Dermis microvascular lymphatic vessel endothelial cell (primary cell): ENCODE measurements around the gene PKP1. TPM values are rescaled to one million over a fixed set of nuclear protein-coding genes. Genes with fewer than 3 reads are reported as not detected.

ENCODE experiments used
- DNase-seq, 2 donors: peaks; one replicate each; pipeline versions ENCODE4 v3.0.0 to v3.0.0-alpha.2; 2010; ENCODE audit warnings: low read depth in 2 of 2
- total RNA-seq: library from RNA; depleted of rRNA; stranded (reverse); fragments of >200 nt; gene quantifications from 2 replicates; pipeline ENCODE4 v1.2.1, GENCODE V29; 2014

Gene PKP1
- total RNA-seq, 1 donor from 2014 or later = under 0.01 TPM

DNA sequence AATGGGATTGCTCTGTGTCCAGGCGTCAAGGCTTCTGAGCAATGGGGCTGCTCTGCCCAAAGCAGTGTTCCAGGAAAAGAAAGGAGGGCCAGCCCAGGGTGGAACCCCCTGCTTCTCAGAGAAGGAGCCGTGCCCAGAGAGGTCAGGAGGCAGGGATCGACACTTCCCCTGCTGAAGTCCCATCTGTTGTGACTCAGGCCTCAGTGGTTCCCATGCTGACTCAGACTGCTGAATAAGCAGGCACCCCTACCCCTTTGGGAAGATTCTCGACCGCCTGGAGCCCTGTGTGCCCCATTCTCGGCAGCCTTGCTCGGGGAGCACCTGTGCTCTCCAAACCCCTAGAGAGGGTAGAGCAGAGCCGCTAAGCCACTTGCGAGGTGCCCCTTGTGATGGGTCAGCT is 23.9 kb downstream of the PKP1 start:
- peak in 1 of 2 donors; percentile 7 for DNase-seq

DNA sequence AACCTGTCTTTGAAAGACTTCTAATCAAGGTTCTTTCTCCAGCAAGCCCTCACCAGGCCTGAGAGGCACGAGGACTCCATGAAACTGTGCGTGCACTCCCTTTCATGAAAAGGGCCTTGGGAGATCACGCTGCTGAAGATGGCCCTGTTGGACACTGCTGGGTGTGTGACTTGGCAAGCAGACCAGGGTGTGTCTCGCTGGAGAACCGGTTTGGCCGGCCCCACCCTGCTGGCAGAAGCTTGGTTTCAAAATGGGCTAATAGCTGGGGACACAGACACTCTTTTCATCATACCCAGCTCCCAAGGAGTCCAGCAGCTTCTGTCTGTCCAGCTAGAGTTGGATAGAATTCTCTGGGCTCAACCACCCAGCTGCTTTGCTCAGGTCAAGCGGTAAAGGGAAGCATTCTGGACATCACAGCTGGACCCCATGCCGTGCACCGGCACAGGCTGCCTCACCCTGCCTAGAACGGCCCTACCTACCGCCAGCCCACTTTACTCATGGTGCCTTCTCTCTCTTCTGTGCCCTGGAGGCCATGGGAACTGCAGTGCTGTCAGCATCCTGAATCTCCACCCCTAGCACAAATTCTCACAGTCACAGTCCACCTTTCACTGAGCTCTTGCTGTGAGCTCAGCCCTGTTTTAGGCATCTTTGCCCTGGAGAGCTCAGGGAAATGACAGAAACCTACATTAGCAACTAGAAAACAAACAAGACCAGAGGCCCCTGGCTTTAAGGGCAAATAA is 24.6 kb downstream of the PKP1 start:
- peak; percentile 48 to 61 for DNase-seq

DNA sequence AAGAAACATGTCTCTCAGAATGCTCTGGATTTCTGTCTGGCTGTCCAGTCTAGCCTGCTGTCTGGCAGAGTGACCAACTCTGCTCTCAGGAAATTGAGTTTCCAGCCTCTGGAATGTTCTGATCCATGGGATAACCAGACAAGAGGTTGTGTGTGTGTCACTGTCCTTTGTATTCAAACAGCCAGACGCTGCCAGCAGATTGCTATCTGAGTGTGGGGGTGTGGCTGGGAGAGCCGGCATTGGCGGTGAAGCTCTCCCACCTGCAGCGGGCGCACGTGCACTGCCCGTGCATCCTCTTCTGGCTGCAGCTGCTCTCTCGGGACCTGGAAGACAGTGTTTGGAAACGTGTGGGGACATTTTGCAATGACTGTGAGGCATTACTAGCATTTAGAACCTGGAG is 26.1 kb downstream of the PKP1 start:
- DNase-seq = peak; percentile 95

DNA sequence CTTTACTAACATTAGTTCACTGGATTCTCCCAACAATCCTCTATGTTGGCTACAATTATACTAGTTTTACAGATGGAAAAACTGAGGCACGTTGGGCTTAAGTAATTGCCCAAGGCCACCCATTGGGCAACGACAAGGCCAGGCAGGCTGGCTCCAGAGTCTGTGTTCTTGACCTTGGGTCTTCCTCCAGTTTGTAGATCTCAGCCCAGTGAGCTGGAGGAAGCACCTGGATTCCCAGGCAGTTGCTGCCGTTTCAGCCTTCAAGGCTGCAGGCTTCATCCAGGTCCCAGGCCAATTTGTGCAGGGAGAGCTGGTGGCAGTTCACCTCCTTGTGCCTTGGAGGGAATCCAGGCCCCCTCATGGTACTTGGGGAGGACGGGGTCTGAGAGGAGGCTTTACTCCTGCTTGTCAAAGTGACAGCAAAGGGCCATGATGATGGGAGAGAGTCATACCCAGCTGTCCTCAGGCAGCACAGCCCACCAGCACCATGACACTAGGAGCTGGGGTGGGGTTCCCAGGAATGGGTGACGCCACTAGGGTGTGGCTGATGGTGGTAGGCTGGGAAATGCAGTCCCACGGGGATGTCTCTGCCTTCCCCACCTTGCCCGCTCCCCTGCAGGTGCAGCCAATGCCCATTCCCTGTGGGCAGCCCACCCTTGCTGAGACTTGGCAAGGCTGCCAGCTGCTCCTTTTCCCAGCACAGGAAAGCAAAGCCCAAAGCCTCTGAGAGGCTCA is 27.1 kb downstream of the PKP1 start:
- peak in 1 of 2 donors; percentile 46 for DNase-seq

DNA sequence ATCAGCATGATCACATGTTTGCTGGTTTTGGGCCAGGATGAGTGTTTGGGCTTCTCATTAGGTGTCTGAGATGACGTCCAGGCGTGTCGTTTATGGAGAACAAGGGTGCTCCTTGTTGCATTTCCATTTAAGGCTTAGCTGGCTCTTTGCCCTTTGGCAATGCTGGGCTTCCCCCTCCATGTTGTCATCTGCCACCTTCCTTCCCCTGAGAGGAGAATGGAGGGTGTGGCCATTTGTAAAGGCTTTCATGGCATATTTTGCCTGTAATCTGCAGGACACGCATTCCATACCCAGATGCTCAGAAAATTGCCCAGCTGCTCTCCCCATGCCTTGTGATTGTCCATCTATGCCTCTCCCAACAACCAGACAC is 27.7 kb downstream of the PKP1 start:
- peak; percentile 61 to 81 for DNase-seq

DNA sequence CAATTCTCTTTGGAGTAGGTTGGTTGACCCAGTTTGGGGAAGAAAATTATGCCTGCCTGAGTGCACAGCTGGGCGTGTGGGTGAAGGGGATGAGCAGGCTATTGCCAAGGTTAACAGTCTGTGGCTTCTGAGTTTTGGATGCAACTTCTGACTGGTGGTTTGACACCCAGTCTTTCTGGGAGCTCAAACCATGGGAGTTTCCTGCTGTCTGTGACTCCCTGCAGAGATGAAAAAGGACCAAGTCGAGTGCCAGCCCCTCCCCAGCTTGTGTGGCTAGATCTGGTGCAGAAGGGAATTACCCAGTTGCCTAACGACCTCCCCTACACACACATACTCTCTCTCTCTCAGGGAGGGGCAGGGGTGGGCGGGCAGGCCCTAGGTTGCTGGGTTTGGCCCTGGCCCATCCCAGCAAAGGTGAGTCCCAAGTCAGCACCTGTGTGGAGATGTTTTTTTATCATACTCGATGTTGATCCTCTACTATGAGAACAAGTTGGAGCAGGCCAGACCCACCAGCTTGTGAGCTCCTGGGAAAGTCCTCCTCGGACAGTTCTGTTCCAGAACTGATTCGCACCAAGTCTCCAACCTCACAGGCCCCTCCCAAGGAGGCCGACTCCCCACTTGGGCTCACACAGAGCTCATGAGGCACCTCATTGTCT is 28.2 kb downstream of the PKP1 start:
- peak; percentile 12 to 17 for DNase-seq

DNA sequence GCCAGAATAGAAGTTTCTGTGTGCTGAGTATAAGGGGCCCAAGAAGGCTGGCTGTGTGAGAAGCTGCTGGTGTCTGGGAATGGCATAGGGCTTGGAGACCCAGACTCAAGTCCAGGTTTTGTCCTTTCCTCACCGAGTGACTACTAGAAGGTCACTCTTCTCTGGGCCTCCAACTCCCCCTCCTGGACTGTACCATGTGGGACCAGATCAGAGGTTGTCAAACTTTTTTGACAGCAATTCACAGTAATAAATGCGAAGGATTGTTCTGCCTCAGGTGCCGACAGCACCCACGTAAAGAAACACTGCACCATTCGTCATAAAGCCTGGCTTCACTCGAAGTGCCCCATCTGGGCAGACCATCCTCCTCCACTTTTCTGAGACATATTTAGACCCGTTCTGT is 29.0 kb downstream of the PKP1 start:
- DNase-seq = no peak

DNA sequence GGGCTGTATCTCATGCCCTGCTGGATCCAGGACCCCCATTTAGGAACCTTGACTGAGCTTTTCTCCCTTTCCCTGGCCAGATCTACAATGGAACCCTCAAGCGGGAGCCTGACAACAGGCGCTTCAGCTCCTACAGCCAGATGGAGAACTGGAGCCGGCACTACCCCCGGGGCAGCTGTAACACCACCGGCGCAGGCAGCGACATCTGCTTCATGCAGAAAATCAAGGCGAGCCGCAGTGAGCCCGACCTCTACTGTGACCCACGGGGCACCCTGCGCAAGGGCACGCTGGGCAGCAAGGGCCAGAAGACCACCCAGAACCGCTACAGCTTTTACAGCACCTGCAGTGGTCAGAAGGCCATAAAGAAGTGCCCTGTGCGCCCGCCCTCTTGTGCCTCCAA is 29.8 kb downstream of the PKP1 start:
- DNase-seq = no peak

DNA sequence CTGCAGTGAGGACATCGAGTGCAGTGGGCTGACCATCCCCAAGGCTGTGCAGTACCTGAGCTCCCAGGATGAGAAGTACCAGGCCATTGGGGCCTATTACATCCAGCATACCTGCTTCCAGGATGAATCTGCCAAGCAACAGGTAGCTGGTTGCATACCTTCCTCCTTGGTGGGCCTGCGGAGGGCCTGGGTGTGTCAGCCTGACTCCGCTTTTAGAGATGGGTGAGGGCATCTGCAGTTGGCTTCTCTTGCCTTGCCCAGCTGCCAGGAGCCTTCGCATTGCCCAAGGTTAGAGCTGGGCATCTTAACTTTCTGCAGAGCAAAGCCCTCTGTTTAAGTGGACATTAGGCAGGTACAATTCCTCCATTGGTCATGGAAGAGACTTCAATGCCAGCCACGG is 33.2 kb downstream of the PKP1 start:
- no peak for DNase-seq

DNA sequence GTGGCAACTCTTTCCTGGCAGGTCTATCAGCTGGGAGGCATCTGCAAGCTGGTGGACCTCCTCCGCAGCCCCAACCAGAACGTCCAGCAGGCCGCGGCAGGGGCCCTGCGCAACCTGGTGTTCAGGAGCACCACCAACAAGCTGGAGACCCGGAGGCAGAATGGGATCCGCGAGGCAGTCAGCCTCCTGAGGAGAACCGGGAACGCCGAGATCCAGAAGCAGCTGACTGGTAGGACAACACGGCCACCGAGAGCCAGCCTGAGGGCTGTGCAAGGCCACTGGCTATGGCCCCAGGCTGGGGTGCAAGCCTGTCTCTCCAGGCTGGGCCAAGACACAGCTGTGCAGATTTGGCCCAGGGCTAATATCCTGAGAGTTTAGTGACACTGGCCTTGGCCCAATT is 34.2 kb downstream of the PKP1 start:
- no peak for DNase-seq

DNA sequence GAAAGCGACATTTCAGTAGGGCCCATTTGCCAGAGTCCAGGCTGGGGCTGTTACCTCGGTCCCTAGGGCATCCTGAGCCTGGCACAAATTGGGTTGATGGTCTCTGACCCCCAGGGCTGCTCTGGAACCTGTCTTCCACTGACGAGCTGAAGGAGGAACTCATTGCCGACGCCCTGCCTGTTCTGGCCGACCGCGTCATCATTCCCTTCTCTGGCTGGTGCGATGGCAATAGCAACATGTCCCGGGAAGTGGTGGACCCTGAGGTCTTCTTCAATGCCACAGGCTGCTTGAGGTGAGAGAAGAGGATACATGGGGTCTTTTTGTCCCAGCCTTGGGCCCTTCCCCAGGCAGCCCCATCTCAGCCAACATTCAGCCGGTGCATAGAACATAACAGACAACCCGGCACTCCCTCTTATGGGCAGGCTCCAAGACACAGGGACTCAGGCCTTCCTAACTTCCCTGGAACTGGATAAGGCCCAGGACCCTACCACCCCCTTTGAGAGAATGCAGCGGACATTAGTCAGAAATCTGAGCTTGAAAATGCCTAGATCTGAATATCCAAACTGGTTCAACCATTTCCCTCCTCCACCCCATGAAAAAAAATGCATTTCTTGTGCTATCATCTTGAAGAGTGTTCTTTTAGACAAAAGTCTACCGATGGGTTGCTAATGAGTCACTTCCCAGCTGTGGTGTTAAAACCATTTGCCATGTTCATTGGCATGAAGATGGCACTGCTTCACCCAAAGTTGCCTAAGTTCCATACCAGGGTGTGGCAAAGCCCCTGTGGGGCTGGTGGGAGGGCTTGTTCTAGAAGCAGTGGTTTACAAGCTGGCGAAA is 35.4 kb downstream of the PKP1 start:
- no peak for DNase-seq

DNA sequence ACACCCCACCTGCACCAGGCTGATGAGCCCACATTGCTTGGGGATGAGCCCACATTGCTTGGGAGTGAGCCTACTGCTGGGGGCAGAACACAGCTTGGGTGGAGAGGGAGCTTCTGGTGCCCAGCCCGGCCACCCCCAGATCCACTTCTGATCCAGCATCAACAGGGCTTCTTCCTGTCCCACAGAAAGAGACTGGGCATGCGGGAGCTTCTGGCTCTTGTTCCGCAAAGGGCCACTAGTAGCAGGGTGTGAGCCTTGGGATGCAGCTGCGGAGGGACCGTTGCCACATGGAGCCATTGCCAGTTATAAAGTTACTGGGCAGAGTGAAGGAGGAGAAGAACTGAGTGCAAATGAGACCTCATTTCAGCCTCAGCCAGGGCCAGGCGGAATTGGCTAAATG is 36.3 kb downstream of the PKP1 start:
- DNase-seq = no peak

DNA sequence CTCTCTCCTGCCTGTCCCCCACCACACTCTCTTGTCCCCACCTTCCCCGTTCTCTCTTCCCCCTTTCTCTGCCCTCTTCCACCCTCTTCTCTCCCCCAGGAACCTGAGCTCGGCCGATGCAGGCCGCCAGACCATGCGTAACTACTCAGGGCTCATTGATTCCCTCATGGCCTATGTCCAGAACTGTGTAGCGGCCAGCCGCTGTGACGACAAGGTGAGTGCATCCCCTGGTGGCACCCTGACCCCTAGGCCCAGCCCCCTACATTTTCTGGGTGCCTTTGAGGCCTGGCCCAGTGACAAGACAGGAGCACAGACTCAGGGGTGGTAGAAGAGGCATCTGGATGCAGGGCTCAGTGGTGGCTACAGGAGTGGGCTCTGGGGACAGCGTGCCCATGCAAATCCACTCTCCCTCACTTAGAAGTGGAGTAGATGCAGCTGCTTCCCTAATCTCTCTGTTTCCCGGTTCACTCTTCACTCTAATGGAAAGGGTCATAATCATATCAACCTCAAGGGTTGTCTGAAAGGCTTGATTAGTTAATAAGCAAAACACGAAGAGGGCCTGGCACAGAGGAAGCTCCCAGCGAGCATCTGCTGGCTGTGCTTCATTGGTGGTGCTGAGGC is 37.0 kb downstream of the PKP1 start:
- no peak for DNase-seq

DNA sequence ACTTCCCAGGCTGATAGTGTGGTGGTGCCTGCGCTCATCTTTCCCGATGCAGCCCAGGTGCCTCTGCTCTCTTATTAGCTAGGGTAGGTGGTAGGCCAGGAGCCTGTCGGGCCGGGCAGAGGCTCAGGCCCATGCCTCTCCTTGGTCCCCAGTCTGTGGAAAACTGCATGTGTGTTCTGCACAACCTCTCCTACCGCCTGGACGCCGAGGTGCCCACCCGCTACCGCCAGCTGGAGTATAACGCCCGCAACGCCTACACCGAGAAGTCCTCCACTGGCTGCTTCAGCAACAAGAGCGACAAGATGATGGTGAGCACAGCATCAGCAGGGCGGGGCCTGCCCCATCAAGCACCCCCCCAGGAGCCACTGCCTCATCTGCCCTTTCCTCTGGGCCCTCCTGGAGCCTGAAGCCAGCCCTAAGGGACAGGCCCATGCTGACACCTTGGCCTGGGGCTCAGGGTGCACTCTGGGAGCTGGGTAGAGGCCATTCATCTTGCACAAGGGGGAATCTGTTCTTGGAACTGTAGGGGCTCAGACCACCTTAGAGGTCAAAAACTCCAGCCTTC is 38.6 kb downstream of the PKP1 start:
- DNase-seq = no peak

DNA sequence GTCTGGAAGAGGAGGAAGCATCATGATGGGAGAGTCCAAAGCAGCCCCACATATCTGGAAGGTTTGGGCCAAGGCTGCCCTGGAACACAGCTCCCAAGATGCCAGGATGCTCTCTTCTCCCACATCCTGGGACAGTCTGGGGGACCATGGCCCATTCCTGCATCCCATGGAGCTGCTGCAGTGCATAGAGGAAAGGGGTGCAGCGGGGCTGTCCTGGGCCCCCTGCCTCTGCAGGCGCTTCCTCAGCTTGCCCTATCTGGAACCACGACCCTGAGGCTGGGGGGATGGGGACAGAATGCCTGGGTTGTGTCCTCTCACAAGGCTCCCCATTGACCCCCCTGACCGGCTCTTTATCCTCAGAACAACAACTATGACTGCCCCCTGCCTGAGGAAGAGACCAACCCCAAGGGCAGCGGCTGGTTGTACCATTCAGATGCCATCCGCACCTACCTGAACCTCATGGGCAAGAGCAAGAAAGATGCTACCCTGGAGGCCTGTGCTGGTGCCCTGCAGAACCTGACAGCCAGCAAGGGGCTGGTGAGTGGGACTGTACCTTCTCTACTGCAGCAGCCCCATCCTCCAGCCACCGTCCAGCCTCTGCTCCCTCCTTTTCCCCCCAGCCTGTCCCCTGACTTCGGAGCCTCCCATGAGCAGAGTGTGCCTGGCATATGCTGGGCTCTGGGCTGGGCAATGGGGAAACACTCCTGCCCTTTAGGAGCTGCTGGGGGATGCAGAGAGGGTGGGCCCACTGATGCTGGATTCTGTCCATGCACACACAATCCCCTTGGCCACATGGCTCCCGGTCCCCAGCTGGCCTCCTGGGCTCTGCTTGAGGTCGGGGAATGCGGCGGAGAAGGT is 39.6 kb downstream of the PKP1 start:
- no peak for DNase-seq

DNA sequence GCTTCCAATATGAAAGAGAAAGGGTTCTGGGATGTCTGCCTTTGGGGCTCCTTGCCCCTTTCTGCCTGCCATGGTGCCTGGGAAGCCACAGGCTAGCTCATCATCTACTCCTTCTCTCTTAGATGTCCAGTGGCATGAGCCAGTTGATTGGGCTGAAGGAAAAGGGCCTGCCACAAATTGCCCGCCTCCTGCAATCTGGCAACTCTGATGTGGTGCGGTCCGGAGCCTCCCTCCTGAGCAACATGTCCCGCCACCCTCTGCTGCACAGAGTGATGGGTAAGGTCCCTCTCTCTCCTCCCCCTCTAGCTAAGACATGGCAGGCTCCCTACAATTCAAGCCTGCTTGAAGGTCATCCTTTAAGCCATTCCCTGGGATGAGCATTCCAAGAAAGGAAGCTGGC is 41.0 kb downstream of the PKP1 start:
- DNase-seq = no peak

DNA sequence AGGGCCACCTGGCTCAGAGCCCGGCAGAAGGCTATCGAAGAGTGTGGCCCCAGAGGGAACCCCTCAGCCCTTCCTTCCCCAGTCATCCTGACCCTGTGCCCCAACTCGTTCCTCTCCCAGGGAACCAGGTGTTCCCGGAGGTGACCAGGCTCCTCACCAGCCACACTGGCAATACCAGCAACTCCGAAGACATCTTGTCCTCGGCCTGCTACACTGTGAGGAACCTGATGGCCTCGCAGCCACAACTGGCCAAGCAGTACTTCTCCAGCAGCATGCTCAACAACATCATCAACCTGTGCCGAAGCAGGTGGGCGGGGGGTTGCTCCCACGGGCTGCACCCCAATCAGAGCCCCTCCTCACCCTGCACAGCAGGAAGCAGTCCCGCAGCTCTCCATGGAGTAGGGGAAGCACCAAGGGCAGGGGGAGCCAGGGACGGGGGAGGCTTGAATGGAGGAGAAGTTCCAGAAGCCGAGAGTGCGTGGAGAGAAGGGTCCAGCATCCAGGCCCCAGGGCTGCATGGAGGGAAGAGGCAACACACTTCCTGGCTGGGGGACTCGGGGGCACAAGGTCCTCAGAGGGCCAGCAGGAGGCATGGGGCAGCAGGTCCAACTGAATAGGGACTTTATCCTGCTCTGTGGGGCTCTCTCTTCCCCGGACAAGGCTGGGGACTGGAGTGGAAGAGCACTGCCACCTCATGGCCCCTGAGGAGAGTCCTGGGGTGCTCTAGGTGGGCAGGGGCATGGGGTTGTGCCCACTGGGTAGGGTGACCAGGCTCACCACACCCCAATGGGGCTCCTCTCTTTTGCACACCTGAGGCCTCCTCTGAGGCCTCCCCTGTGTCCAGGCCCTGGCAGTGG is 41.7 kb downstream of the PKP1 start:
- DNase-seq = no peak

DNA sequence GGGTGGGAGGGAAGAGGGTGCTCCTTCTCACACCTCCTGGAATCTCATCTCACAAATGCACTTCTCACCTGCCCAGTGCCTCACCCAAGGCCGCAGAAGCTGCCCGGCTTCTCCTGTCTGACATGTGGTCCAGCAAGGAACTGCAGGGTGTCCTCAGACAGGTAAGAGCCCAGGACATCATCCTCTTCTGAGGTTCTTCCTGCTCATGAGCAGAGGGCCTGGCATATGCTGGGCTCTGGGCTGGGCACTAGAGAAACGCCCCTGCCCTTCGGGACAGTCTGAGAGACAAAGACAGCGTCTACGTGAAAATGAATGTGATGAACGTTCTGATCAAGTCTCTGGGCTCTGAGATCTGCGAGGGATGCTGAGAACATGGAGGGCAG is 42.4 kb downstream of the PKP1 start:
- DNase-seq = no peak

DNA sequence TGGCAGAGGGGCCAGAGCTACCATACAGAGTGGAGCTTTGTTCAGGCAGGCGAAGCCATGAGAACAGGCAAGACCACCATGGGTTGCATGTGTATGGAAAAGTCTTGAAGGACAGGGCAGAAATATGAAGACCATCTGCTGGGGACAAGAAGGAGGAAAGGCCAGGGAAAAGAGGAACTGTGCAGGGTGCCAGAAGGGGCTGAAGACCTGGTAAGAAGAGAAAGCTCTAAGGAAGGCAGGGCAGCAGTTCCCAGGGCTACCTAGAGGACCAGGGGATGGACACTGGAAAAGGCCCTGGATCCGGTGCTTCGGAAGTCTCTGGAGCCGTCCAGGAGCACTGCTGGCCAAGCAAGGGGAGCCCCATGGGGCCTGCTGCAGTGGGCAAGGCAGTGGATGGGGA is 43.4 kb downstream of the PKP1 start:
- no peak for DNase-seq
